Osteocyte (in vitro differentiated cells): Measurements from ENCODE around the gene BANK1. TPM values are rescaled to one million over a fixed set of nuclear protein-coding genes. Genes with fewer than 3 reads are reported as not detected.

ENCODE experiments used
- DNase-seq: peaks from one replicate; pipeline ENCODE4 v3.0.0; 2021; ENCODE audit warnings: mixed read lengths; ENCODE audit not compliant: unreplicated experiment; ENCODE audit errors: extremely low spot score
- H3K27ac Mint-ChIP-seq: one replicate; pipeline ENCODE4 v1.8.0; 2021; ENCODE audit warnings: mild to moderate bottlenecking, mixed read lengths; ENCODE audit not compliant: unreplicated experiment
- H3K27me3 Mint-ChIP-seq: one replicate; pipeline ENCODE4 v1.8.0; 2021; ENCODE audit warnings: mixed read lengths; ENCODE audit not compliant: unreplicated experiment
- H3K36me3 Mint-ChIP-seq: one replicate; pipeline ENCODE4 v1.8.0; 2021; ENCODE audit warnings: mixed read lengths; ENCODE audit not compliant: unreplicated experiment
- H3K4me1 Mint-ChIP-seq: one replicate; pipeline ENCODE4 v1.8.0; 2021; ENCODE audit warnings: mixed read lengths; ENCODE audit not compliant: unreplicated experiment
- H3K4me3 Mint-ChIP-seq: one replicate; pipeline ENCODE4 v1.8.0; 2021; ENCODE audit warnings: mild to moderate bottlenecking, moderate library complexity, mixed read lengths; ENCODE audit not compliant: unreplicated experiment
- H3K9me3 Mint-ChIP-seq: one replicate; pipeline ENCODE4 v1.8.0; 2021; ENCODE audit warnings: mixed read lengths; ENCODE audit not compliant: unreplicated experiment
- CTCF ChIP-seq: fragments of 200-600 bp; sonication (generic); IDR thresholded peaks from 2 replicates; pipeline ENCODE4 v1.5.0; 2021; ENCODE audit warnings: antibody characterized with exemption, mild to moderate bottlenecking, moderate library complexity
- total RNA-seq: library from RNA; stranded (reverse); gene quantifications from 2 replicates; pipeline ENCODE4 v1.2.1, GENCODE V29; 2021

The BANK1 gene
- total RNA-seq, 1 donor from 2014 or later = 1.0 TPM

GRCh38 chr4:101762534-101762933, 28.0 kb upstream of the BANK1 start:
- no peak for TF ChIP-seq CTCF
- DNase-seq = no peak
- H3K4me1 Mint-ChIP-seq = peaks cover 11% of the 10 kb centered on the region
- H3K36me3 Mint-ChIP-seq = no peaks in the 10 kb centered on the region
- H3K27me3 Mint-ChIP-seq = peaks cover 5% of the 10 kb centered on the region
- no peak overlapping the region for H3K4me3 Mint-ChIP-seq
- no peak overlapping the region for H3K27ac Mint-ChIP-seq
- H3K9me3 Mint-ChIP-seq = peaks cover 15% of the 10 kb centered on the region

- DNase-seq = no peak
- no peaks in the 10 kb centered on the region for H3K36me3 Mint-ChIP-seq
- H3K4me1 Mint-ChIP-seq = peaks cover 11% of the 10 kb centered on the region
- no peak overlapping the region for H3K27ac Mint-ChIP-seq
- no peak overlapping the region for H3K4me3 Mint-ChIP-seq
- TF ChIP-seq CTCF = no peak
- peaks cover 15% of the 10 kb centered on the region for H3K9me3 Mint-ChIP-seq
- H3K27me3 Mint-ChIP-seq = peaks cover 5% of the 10 kb centered on the region
Measured at GRCh38 chr4:101763576-101763975, 27.0 kb upstream of the BANK1 start.

- no peak for DNase-seq
- peaks cover 25% of the 10 kb centered on the region for H3K9me3 Mint-ChIP-seq
- H3K36me3 Mint-ChIP-seq = no peaks in the 10 kb centered on the region
- H3K4me3 Mint-ChIP-seq = no peak overlapping the region
- peak overlapping the region; percentile 51 for H3K27ac Mint-ChIP-seq
- H3K27me3 Mint-ChIP-seq = peaks cover 5% of the 10 kb centered on the region
- H3K4me1 Mint-ChIP-seq = peaks cover 7% of the 10 kb centered on the region
- TF ChIP-seq CTCF = no peak
Measured at GRCh38 chr4:101774807-101775206, 15.7 kb upstream of the BANK1 start.

GRCh38 chr4:101777431-101777830, 13.1 kb upstream of the BANK1 start:
- H3K4me1 Mint-ChIP-seq = peaks cover 7% of the 10 kb centered on the region
- no peak for TF ChIP-seq CTCF

GRCh38 chr4:101780284-101780683, 10.2 kb upstream of the BANK1 start:
- Mint-ChIP-seq H3K27me3 (no peaks in the 10 kb centered on the region), H3K27ac (no peak overlapping the region), H3K4me1 (no peaks in the 10 kb centered on the region), H3K4me3 (no peak overlapping the region), H3K9me3 (no peaks in the 10 kb centered on the region), H3K36me3 (no peaks in the 10 kb centered on the region)
- TF ChIP-seq CTCF = no peak
- DNase-seq = no peak

More at GRCh38 chr4:101777431-101777830, 13.1 kb upstream of the BANK1 start:
- Mint-ChIP-seq H3K9me3 (peaks cover 2% of the 10 kb centered on the region), H3K27ac (no peak overlapping the region), H3K27me3 (no peaks in the 10 kb centered on the region), H3K36me3 (no peaks in the 10 kb centered on the region), H3K4me3 (no peak overlapping the region)
- DNase-seq = no peak
